ENCODE data around the gene KPTN.
A peak's percentile ranks its signal among the peaks of the same experiment; 100 is the strongest.

The KPTN gene

GRCh38 chr19:47471733-47472457 lies 12.1 kb downstream of the KPTN start, which contains the start of gene SLC8A2:
Gene SLC8A2, minus strand, starts transcription at chr19:47471893. Its CDS starts 5,490 bp downstream, at chr19:47466403.
- no peak for DNase-seq (ENCODE audit: extremely low spot score, insufficient read length, low read depth)
- no peak for FAIRE-seq

- no peak for FAIRE-seq
- no peak for DNase-seq (ENCODE audit: extremely low spot score, insufficient read length, low read depth)
Observed at GRCh38 chr19:47471381-47471732, 12.7 kb downstream of the KPTN start.

- DNase-seq (ENCODE audit: extremely low spot score, insufficient read length, low read depth): no peak
- FAIRE-seq: no peak
Observed at GRCh38 chr19:47470447-47471195, 13.4 kb downstream of the KPTN start.

- FAIRE-seq (no peak), DNase-seq (ENCODE audit: extremely low spot score, insufficient read length, low read depth) (no peak)
Observed at GRCh38 chr19:47469719-47470118, 14.3 kb downstream of the KPTN start.

- DNase-seq (ENCODE audit: extremely low spot score, insufficient read length, low read depth): no peak
- no peak for FAIRE-seq
Observed at GRCh38 chr19:47469363-47469700, 14.7 kb downstream of the KPTN start.

- DNase-seq (ENCODE audit: extremely low spot score, insufficient read length, low read depth): no peak
- FAIRE-seq: no peak
Observed at GRCh38 chr19:47467914-47468313, 16.1 kb downstream of the KPTN start.

GRCh38 chr19:47465957-47466356 lies 18.1 kb downstream of the KPTN start:
- no peak for DNase-seq (ENCODE audit: extremely low spot score, insufficient read length, low read depth)
- FAIRE-seq: no peak

- no peak for DNase-seq (ENCODE audit: extremely low spot score, insufficient read length, low read depth)
- FAIRE-seq: no peak
Observed at GRCh38 chr19:47464675-47465419, 19.2 kb downstream of the KPTN start.

- no peak for FAIRE-seq
- no peak for DNase-seq (ENCODE audit: extremely low spot score, insufficient read length, low read depth)
Observed at GRCh38 chr19:47461876-47462275, 22.1 kb downstream of the KPTN start.

GRCh38 chr19:47459477-47459876 lies 24.5 kb downstream of the KPTN start:
- FAIRE-seq (no peak), DNase-seq (ENCODE audit: extremely low spot score, insufficient read length, low read depth) (no peak)

- no peak for DNase-seq (ENCODE audit: extremely low spot score, insufficient read length, low read depth)
- no peak for FAIRE-seq
Observed at GRCh38 chr19:47458672-47459071, 25.3 kb downstream of the KPTN start.

- DNase-seq (ENCODE audit: extremely low spot score, insufficient read length, low read depth) (no peak), FAIRE-seq (no peak)
Observed at GRCh38 chr19:47456721-47457474, 27.1 kb downstream of the KPTN start.

GRCh38 chr19:47450478-47450877 lies 33.5 kb downstream of the KPTN start:
- DNase-seq (ENCODE audit: extremely low spot score, insufficient read length, low read depth): no peak
- no peak for FAIRE-seq

- FAIRE-seq: no peak
- no peak for DNase-seq (ENCODE audit: extremely low spot score, insufficient read length, low read depth)
Observed at GRCh38 chr19:47448360-47448727, 35.7 kb downstream of the KPTN start.

- DNase-seq (ENCODE audit: extremely low spot score, insufficient read length, low read depth): no peak
- peak; percentile 5 for FAIRE-seq
Observed at GRCh38 chr19:47447470-47448359, 36.3 kb downstream of the KPTN start.

- no peak for DNase-seq (ENCODE audit: extremely low spot score, insufficient read length, low read depth)
- no peak for FAIRE-seq
Observed at GRCh38 chr19:47446534-47447469, 37.2 kb downstream of the KPTN start.

- DNase-seq (ENCODE audit: extremely low spot score, insufficient read length, low read depth): no peak
- no peak for FAIRE-seq
Observed at GRCh38 chr19:47445937-47446402, 38.0 kb downstream of the KPTN start.

GRCh38 chr19:47445527-47445926 lies 38.5 kb downstream of the KPTN start:
- DNase-seq (ENCODE audit: extremely low spot score, insufficient read length, low read depth): no peak
- no peak for FAIRE-seq

Data from GM18507 (cell line).